22Rv1 (cell line): Measurements from ENCODE around the gene MTA1.
A peak's percentile ranks its signal among the peaks of the same experiment; 100 is the strongest.

Experiments
- ZFX ChIP-seq: fragments of 450-650 bp; IDR thresholded peaks from 2 replicates; pipeline ENCODE4 v1.6.1; 2017; ENCODE audit warnings: antibody characterized with exemption, borderline replicate concordance
- TF ChIP-seq, protein P1 (sequence below): fragments of 450-650 bp; IDR thresholded peaks from 2 replicates; pipeline ENCODE4 v1.5.1; 2017; ENCODE audit warnings: mild to moderate bottlenecking

DNA sequence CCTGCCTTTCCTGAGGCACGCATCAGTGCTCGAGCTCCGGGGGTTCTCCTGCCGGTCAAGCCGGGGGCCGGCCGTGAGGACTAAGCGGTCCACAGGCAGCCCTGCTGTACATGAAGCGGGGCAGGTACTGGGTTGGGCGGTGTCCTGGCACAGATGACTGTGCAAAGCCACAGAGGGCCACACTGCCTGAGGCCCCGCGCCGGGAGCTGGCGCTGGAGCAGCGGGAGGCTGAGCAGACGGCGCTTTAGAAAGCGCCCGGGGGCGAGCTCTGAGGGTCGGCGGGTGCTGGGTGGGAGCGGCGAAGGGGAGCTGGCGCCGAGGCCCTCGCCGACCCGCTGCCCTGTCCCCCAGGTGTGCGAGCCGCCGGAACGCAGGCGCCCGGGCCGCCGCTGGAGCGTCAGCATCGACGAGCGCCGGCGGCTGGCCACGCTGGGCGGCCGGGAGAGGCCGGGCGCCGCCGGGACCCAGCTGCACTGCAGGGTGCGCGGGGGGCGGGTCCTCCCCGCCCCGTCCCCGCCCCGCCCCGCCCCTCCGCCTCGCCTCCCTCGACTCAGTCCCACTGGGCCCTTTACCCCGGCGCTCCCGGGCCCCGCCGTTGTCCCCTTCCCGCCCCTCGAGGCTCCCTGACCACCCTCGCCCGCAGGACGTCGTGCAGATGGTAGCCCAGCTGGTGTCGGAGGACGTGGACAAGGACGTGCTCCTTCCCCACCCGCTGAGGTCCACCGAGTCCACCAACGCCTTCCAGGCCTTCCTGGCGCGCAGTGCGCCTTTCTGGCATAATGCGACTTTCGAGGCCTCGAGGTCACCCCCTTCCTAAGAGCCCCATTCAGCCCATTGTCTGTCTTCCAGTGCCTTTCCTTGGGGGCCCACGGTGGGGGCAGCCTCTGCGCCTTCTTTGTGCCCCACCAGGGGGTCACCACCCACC is 8.3 kb upstream of the MTA1 start:
- TF ChIP-seq, protein P1, sequence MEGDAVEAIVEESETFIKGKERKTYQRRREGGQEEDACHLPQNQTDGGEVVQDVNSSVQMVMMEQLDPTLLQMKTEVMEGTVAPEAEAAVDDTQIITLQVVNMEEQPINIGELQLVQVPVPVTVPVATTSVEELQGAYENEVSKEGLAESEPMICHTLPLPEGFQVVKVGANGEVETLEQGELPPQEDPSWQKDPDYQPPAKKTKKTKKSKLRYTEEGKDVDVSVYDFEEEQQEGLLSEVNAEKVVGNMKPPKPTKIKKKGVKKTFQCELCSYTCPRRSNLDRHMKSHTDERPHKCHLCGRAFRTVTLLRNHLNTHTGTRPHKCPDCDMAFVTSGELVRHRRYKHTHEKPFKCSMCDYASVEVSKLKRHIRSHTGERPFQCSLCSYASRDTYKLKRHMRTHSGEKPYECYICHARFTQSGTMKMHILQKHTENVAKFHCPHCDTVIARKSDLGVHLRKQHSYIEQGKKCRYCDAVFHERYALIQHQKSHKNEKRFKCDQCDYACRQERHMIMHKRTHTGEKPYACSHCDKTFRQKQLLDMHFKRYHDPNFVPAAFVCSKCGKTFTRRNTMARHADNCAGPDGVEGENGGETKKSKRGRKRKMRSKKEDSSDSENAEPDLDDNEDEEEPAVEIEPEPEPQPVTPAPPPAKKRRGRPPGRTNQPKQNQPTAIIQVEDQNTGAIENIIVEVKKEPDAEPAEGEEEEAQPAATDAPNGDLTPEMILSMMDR = peak; percentile 3; the same call in 1 of the 2 replicates
- no peak for TF ChIP-seq ZFX
